ENCODE data around the gene SNUPN. TPM values are rescaled to one million over a fixed set of nuclear protein-coding genes. Genes with fewer than 3 reads are reported as not detected.

The SNUPN gene
- total RNA-seq, 1 donor from 2014 or later, result 15.5 TPM

DNA sequence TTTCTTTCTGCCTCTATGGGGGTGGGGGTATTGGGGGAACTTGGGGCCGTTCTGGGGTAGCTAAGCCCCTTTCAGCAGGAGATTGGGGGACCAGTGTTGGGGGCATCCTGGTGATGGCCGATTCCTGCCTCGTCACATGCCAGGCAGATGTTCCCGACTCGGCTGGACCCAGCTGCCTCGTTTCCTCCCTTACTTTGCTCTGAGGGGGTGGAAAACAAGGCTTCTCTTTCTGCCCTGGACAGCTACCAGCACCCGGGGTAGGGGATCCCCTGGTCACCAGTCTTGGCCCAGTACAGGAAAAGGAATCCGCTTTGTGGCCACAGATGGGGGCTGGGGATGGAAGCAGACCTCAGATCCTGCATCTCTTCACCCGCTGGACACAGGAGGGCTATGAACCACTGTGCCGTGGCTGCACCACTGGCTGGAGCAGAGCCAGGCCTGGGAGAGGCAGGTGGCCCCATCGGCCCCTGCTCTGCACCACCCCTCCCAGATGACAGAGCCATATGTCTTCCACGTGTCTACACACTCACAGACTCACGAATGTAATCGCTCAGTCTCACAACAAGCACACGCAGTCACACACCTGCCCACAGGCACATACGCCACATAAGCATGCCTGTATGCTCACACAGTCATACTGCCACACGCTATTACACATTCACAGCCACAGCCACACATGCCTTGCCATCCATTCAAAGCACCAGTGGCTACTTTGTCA lies 34.6 kb upstream of the SNUPN start:
- peaks cover 14% of the 10 kb centered on the region for H3K36me3 Mint-ChIP-seq (ENCODE audit: unreplicated experiment)
- H3K4me3 Mint-ChIP-seq (ENCODE audit: unreplicated experiment), result peak overlapping the region; percentile 45
- H3K4me1 Mint-ChIP-seq (ENCODE audit: low read depth, unreplicated experiment), result peaks cover 51% of the 10 kb centered on the region
- peaks cover 3% of the 10 kb centered on the region for H3K27me3 Mint-ChIP-seq (ENCODE audit: unreplicated experiment)
- H3K9me3 Mint-ChIP-seq (ENCODE audit: unreplicated experiment), result peaks cover 15% of the 10 kb centered on the region
- H3K27ac Mint-ChIP-seq (ENCODE audit: unreplicated experiment), result peak overlapping the region; percentile 76
- TF ChIP-seq, protein P1, sequence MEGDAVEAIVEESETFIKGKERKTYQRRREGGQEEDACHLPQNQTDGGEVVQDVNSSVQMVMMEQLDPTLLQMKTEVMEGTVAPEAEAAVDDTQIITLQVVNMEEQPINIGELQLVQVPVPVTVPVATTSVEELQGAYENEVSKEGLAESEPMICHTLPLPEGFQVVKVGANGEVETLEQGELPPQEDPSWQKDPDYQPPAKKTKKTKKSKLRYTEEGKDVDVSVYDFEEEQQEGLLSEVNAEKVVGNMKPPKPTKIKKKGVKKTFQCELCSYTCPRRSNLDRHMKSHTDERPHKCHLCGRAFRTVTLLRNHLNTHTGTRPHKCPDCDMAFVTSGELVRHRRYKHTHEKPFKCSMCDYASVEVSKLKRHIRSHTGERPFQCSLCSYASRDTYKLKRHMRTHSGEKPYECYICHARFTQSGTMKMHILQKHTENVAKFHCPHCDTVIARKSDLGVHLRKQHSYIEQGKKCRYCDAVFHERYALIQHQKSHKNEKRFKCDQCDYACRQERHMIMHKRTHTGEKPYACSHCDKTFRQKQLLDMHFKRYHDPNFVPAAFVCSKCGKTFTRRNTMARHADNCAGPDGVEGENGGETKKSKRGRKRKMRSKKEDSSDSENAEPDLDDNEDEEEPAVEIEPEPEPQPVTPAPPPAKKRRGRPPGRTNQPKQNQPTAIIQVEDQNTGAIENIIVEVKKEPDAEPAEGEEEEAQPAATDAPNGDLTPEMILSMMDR (IDR thresholded peaks at IDR 0.05; ENCODE audit: partially characterized antibody, unreplicated experiment), result no peak
- DNase-seq, result no peak

DNA sequence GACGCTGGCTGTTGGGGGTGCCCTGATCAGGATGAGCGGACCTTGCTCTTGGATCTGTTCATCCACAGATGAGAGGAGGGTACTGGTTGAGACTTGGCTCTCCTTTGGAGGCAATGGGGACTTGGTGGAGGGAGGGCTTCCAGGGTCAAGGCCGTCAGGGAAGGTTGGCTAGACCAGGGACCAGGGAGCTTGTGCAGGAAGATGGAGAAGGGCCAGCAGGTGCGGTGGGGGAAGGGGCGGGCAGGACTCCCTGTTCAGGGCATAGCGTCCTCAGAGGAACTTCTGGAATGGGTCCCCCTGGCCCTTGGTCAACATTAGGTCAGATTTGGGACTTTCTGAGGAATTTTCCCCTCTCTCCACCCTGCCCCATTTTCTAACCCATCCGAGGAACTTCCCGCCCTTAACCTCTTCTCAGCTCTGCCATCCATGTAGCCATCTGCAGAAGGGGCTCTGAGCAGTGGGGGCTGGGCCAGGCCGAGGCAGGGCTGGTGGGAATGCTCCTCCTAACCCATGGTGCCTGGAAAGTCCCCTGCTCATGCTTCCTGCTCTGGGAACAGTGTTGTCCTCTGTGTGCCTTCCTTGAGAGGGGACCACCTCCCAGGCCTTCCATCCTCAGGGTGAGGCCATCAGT lies 33.7 kb upstream of the SNUPN start:
- Mint-ChIP-seq H3K4me3 (ENCODE audit: unreplicated experiment) (no peak overlapping the region), H3K9me3 (ENCODE audit: unreplicated experiment) (peaks cover 15% of the 10 kb centered on the region)
- TF ChIP-seq, protein P1 (IDR thresholded peaks at IDR 0.05; ENCODE audit: partially characterized antibody, unreplicated experiment), result no peak

DNA sequence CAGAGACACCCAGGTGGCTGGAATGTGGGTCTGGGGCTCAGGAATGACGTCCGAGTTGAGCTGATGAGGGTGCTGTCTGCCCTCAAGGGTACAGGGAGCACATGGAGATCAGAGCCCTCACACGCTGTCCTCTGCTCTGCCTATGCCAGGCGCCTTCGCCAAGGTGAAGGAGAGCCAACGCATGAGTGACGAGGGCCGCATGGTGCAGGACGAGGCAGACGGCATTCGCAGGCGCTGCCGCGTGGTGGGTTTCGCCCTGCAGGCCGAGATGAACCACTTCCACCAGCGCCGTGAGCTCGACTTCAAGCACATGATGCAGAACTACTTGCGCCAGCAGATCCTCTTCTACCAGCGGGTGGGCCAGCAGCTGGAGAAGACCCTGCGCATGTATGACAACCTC lies 31.3 kb upstream of the SNUPN start:
- H3K4me1 Mint-ChIP-seq (ENCODE audit: low read depth, unreplicated experiment), result peaks cover 58% of the 10 kb centered on the region
- H3K4me3 Mint-ChIP-seq (ENCODE audit: unreplicated experiment), result no peak overlapping the region
- H3K27ac Mint-ChIP-seq (ENCODE audit: unreplicated experiment), result no peak overlapping the region
- H3K36me3 Mint-ChIP-seq (ENCODE audit: unreplicated experiment), result peaks cover 14% of the 10 kb centered on the region
- peaks cover 15% of the 10 kb centered on the region for H3K9me3 Mint-ChIP-seq (ENCODE audit: unreplicated experiment)
- DNase-seq, result no peak
- TF ChIP-seq, protein P1 (IDR thresholded peaks at IDR 0.05; ENCODE audit: partially characterized antibody, unreplicated experiment), result no peak
- H3K27me3 Mint-ChIP-seq (ENCODE audit: unreplicated experiment), result peaks cover 1% of the 10 kb centered on the region

More for the DNA sequence above, 33.7 kb upstream of the SNUPN start:
- DNase-seq, result no peak
- H3K4me1 Mint-ChIP-seq (ENCODE audit: low read depth, unreplicated experiment), result peaks cover 53% of the 10 kb centered on the region
- H3K36me3 Mint-ChIP-seq (ENCODE audit: unreplicated experiment), result peaks cover 14% of the 10 kb centered on the region
- H3K27me3 Mint-ChIP-seq (ENCODE audit: unreplicated experiment), result peaks cover under 1% of the 10 kb centered on the region
- peak overlapping the region; percentile 62 for H3K27ac Mint-ChIP-seq (ENCODE audit: unreplicated experiment)

DNA sequence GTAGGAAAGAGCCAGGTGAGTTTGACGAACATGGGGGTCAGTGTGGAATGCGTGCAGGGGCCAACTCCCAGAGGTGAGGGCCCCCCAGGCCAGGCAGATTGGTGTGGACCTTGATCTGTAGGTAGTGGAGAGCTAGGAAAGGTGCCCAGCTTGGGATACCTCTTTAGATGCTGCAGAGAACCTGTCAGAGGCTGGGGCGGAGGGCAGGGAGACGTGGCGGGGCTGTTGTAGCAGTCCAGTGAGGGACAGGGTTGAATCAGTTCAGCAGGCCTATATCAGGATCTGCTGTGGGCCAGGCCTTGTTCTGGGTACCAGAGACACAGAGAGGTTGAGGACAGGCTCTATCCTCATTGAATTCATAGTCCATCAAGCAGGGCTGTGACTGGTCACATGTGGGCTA lies 30.8 kb upstream of the SNUPN start:
- H3K4me1 Mint-ChIP-seq (ENCODE audit: low read depth, unreplicated experiment), result peaks cover 57% of the 10 kb centered on the region
- TF ChIP-seq, protein P1 (IDR thresholded peaks at IDR 0.05; ENCODE audit: partially characterized antibody, unreplicated experiment), result no peak
- H3K36me3 Mint-ChIP-seq (ENCODE audit: unreplicated experiment), result peaks cover 14% of the 10 kb centered on the region
- H3K4me3 Mint-ChIP-seq (ENCODE audit: unreplicated experiment), result peak overlapping the region; percentile 32
- H3K27me3 Mint-ChIP-seq (ENCODE audit: unreplicated experiment), result peaks cover 1% of the 10 kb centered on the region
- peak overlapping the region; percentile 67 for H3K27ac Mint-ChIP-seq (ENCODE audit: unreplicated experiment)
- DNase-seq, result no peak
- peaks cover 13% of the 10 kb centered on the region for H3K9me3 Mint-ChIP-seq (ENCODE audit: unreplicated experiment)

DNA sequence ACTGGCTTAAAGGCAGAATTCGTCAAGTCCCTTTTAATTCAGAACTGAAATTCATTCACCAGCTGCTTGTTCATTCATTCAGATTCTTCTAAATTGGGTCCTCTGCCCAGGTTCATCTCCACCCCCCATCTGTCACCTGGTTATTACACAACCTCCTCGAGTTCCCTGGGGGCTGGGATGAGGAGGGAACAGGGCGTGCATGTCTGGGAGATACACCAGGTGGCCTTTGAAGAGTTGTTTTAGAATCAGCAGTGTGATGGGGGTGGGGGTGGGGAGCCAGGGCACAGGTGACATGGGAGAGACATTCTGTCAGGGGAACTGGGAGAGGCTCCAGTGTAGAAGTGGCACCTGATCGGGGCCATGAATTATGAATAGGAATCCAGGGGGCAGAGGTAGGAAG lies 30.4 kb upstream of the SNUPN start:
- peaks cover 1% of the 10 kb centered on the region for H3K27me3 Mint-ChIP-seq (ENCODE audit: unreplicated experiment)
- TF ChIP-seq, protein P1 (IDR thresholded peaks at IDR 0.05; ENCODE audit: partially characterized antibody, unreplicated experiment), result no peak
- peaks cover 60% of the 10 kb centered on the region for H3K4me1 Mint-ChIP-seq (ENCODE audit: low read depth, unreplicated experiment)
- peak overlapping the region; percentile 67 for H3K27ac Mint-ChIP-seq (ENCODE audit: unreplicated experiment)
- H3K4me3 Mint-ChIP-seq (ENCODE audit: unreplicated experiment), result peak overlapping the region; percentile 32
- H3K36me3 Mint-ChIP-seq (ENCODE audit: unreplicated experiment), result peaks cover 15% of the 10 kb centered on the region
- DNase-seq, result no peak
- H3K9me3 Mint-ChIP-seq (ENCODE audit: unreplicated experiment), result peaks cover 14% of the 10 kb centered on the region
